Measurements from ENCODE around the gene NPPB. TPM values are rescaled to one million over a fixed set of nuclear protein-coding genes. Genes with fewer than 3 reads are reported as not detected.
A peak's percentile ranks its signal among the peaks of the same experiment; 100 is the strongest.

Gene NPPB
- total and polyA plus RNA-seq, 2 experiments from 2014 or later: 0.95 TPM; not detected in 1

DNA sequence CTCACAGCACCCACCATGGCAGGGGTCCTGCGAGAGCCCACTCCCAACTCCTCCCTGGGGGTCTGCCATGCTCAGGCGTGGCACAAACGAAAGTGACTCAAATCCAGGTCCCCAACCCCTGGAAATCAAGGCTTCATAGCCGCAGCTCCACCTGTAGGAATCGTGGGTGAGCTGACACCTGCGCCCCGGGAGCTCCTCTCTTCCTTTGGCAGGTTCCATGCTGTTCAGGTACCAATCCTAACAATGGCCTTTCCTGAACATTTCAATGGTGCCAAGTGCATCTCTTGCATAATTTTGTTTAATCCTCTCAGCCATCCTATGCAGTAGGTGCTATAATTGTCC is 28.9 kb upstream of the NPPB start:
- Mint-ChIP-seq H3K9me3 (no peaks in the 10 kb centered on the region), H3K36me3 (ENCODE audit: low read depth) (no peaks in the 10 kb centered on the region), H3K27me3 (ENCODE audit: insufficient read depth, low read depth, poor library complexity) (peaks cover 6% of the 10 kb centered on the region), H3K4me3 (no peak overlapping the region), H3K27ac (no peak overlapping the region), H3K4me1 (peaks cover 11% of the 10 kb centered on the region)
- TF ChIP-seq, protein P1, sequence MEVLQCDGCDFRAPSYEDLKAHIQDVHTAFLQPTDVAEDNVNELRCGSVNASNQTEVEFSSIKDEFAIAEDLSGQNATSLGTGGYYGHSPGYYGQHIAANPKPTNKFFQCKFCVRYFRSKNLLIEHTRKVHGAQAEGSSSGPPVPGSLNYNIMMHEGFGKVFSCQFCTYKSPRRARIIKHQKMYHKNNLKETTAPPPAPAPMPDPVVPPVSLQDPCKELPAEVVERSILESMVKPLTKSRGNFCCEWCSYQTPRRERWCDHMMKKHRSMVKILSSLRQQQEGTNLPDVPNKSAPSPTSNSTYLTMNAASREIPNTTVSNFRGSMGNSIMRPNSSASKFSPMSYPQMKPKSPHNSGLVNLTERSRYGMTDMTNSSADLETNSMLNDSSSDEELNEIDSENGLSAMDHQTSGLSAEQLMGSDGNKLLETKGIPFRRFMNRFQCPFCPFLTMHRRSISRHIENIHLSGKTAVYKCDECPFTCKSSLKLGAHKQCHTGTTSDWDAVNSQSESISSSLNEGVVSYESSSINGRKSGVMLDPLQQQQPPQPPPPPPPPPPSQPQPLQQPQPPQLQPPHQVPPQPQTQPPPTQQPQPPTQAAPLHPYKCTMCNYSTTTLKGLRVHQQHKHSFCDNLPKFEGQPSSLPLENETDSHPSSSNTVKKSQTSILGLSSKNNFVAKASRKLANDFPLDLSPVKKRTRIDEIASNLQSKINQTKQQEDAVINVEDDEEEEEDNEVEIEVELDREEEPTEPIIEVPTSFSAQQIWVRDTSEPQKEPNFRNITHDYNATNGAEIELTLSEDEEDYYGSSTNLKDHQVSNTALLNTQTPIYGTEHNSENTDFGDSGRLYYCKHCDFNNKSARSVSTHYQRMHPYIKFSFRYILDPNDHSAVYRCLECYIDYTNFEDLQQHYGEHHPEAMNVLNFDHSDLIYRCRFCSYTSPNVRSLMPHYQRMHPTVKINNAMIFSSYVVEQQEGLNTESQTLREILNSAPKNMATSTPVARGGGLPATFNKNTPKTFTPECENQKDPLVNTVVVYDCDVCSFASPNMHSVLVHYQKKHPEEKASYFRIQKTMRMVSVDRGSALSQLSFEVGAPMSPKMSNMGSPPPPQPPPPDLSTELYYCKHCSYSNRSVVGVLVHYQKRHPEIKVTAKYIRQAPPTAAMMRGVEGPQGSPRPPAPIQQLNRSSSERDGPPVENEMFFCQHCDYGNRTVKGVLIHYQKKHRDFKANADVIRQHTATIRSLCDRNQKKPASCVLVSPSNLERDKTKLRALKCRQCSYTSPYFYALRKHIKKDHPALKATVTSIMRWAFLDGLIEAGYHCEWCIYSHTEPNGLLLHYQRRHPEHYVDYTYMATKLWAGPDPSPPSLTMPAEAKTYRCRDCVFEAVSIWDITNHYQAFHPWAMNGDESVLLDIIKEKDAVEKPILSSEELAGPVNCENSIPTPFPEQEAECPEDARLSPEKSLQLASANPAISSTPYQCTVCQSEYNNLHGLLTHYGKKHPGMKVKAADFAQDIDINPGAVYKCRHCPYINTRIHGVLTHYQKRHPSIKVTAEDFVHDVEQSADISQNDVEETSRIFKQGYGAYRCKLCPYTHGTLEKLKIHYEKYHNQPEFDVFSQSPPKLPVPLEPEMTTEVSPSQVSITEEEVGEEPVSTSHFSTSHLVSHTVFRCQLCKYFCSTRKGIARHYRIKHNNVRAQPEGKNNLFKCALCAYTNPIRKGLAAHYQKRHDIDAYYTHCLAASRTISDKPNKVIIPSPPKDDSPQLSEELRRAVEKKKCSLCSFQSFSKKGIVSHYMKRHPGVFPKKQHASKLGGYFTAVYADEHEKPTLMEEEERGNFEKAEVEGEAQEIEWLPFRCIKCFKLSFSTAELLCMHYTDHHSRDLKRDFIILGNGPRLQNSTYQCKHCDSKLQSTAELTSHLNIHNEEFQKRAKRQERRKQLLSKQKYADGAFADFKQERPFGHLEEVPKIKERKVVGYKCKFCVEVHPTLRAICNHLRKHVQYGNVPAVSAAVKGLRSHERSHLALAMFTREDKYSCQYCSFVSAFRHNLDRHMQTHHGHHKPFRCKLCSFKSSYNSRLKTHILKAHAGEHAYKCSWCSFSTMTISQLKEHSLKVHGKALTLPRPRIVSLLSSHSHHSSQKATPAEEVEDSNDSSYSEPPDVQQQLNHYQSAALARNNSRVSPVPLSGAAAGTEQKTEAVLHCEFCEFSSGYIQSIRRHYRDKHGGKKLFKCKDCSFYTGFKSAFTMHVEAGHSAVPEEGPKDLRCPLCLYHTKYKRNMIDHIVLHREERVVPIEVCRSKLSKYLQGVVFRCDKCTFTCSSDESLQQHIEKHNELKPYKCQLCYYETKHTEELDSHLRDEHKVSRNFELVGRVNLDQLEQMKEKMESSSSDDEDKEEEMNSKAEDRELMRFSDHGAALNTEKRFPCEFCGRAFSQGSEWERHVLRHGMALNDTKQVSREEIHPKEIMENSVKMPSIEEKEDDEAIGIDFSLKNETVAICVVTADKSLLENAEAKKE (CRISPR knock-in tag; IDR thresholded peaks at IDR 0.05): no peak
- TF ChIP-seq, protein P2, sequence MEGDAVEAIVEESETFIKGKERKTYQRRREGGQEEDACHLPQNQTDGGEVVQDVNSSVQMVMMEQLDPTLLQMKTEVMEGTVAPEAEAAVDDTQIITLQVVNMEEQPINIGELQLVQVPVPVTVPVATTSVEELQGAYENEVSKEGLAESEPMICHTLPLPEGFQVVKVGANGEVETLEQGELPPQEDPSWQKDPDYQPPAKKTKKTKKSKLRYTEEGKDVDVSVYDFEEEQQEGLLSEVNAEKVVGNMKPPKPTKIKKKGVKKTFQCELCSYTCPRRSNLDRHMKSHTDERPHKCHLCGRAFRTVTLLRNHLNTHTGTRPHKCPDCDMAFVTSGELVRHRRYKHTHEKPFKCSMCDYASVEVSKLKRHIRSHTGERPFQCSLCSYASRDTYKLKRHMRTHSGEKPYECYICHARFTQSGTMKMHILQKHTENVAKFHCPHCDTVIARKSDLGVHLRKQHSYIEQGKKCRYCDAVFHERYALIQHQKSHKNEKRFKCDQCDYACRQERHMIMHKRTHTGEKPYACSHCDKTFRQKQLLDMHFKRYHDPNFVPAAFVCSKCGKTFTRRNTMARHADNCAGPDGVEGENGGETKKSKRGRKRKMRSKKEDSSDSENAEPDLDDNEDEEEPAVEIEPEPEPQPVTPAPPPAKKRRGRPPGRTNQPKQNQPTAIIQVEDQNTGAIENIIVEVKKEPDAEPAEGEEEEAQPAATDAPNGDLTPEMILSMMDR (conservative IDR thresholded peaks at IDR 0.05; ENCODE audit: low read depth in 2 of 2): peak in 1 of 2 experiments; percentile 36; a peak in 2 of 4 replicates
- Histone ChIP-seq H3K79me2 (replicated peaks; ENCODE audit: insufficient read depth) (no peaks in the 10 kb centered on the region), H3K9me2 (ENCODE audit: insufficient read depth) (no peaks in the 10 kb centered on the region), H3K27me3 (ENCODE audit: insufficient read depth) (no peaks in the 10 kb centered on the region), H3K4me2 (no peak overlapping the region), H2AFZ (no peak overlapping the region), H3K36me3 (ENCODE audit: insufficient read depth) (no peaks in the 10 kb centered on the region), H3K27ac (ENCODE audit: low read depth) (no peak overlapping the region), H3F3A (replicated peaks; ENCODE audit: low read depth) (no peaks in the 10 kb centered on the region), H3K4me1 (ENCODE audit: insufficient read depth) (peaks cover 3% of the 10 kb centered on the region; the same call in 1 of the 2 replicates), H3K4me3 (no peak overlapping the region), H4K20me1 (replicated peaks; ENCODE audit: insufficient read depth) (no peaks in the 10 kb centered on the region)
- peak; percentile 47 for DNase-seq (ENCODE audit: low spot score)
- peak; percentile 27 for ATAC-seq

DNA sequence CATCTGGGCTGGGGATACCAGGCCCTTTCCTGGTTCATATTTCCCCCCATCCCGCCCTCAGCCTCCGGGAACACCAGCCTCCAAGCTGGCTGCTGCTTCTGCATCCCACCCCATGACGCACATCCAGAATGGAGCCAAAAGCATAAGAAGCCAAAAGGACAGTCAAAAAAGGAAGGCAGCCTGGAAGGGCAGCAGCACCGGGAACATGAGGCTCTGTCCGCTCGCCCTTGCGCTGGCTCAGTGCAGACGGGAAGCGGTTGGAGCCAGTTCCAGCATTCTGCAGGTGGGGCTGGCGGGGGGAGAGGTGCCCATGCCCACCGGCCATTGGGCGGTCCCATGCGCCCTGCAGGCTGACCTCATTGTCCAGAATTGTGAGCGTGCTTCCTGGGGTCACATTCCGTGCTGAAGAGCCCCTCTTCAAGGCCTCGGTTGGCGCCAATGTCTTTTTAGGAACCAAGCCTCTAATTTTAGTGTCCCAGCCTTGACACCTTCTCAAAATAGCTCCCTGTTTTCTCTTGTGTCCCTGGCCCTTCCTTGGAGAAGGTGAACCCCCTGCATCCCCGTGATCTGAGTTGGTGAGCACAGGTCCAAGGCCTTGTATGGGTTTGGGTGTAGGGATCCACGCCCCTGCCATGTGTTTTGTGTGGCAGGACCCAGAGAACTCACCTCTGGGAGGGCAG is 28.4 kb upstream of the NPPB start:
- no peak for ATAC-seq
- TF ChIP-seq POLR2AphosphoS5 (IDR thresholded peaks at IDR 0.05; ENCODE audit: low read depth) (no peak), JUNB (IDR thresholded peaks at IDR 0.05; ENCODE audit: unreplicated experiment) (no peak)

More for the DNA sequence above, 28.4 kb upstream of the NPPB start:
- no peak overlapping the region for H3K27ac Mint-ChIP-seq
- H3K36me3 Mint-ChIP-seq (ENCODE audit: low read depth): no peaks in the 10 kb centered on the region
- no peak for DNase-seq (ENCODE audit: low spot score)
- H3K4me3 ChIP-seq: no peak overlapping the region
- no peaks in the 10 kb centered on the region for H3K79me2 ChIP-seq (replicated peaks; ENCODE audit: insufficient read depth)
- peaks cover 6% of the 10 kb centered on the region for H3K27me3 Mint-ChIP-seq (ENCODE audit: insufficient read depth, low read depth, poor library complexity)
- H3K4me2 ChIP-seq: no peak overlapping the region
- H3F3A ChIP-seq (replicated peaks; ENCODE audit: low read depth): no peaks in the 10 kb centered on the region
- no peak overlapping the region for H3K4me3 Mint-ChIP-seq
- H3K36me3 ChIP-seq (ENCODE audit: insufficient read depth): no peaks in the 10 kb centered on the region
- peaks cover 11% of the 10 kb centered on the region for H3K4me1 Mint-ChIP-seq
- peaks cover 3% of the 10 kb centered on the region; the same call in 1 of the 2 replicates for H3K4me1 ChIP-seq (ENCODE audit: insufficient read depth)
- no peaks in the 10 kb centered on the region for H3K9me3 Mint-ChIP-seq
- no peaks in the 10 kb centered on the region for H3K9me2 ChIP-seq (ENCODE audit: insufficient read depth)
- H4K20me1 ChIP-seq (replicated peaks; ENCODE audit: insufficient read depth): no peaks in the 10 kb centered on the region
- no peak overlapping the region for H3K27ac ChIP-seq (ENCODE audit: low read depth)
- H2AFZ ChIP-seq: no peak overlapping the region
- no peaks in the 10 kb centered on the region for H3K27me3 ChIP-seq (ENCODE audit: insufficient read depth)

Data from GM23338 (cell line).